Neural cell (in vitro differentiated cells): ENCODE data around the gene MR1. TPM values are rescaled to one million over a fixed set of nuclear protein-coding genes. Genes with fewer than 3 reads are reported as not detected.

ENCODE experiments used
- H2AFZ ChIP-seq: fragments of 200-600, 300-800 bp; sonication (generic), shearing (Covaris generic); 2 replicates; pipeline ENCODE4 v1.6.0; 2014; ENCODE audit warnings: low read depth, mild to moderate bottlenecking, antibody characterized with exemption, low read length, moderate library complexity
- H3F3A ChIP-seq: fragments of 200-600 bp; shearing (Covaris generic); 2 replicates; pipeline ENCODE4 v1.6.1; 2016; ENCODE audit warnings: mild to moderate bottlenecking, moderate library complexity, mixed read lengths, antibody characterized with exemption, low read length; ENCODE audit not compliant: insufficient read depth, poor library complexity, severe bottlenecking
- H3K27ac ChIP-seq: fragments of 200-600, 300-800 bp; sonication (generic), shearing (Covaris generic); 2 replicates; pipeline ENCODE4 v1.5.1; 2014; ENCODE audit warnings: mild to moderate bottlenecking, low read length, moderate library complexity
- H3K27me3 ChIP-seq: fragments of 300-800, 200-600 bp; sonication (generic), shearing (Covaris generic); 2 replicates; pipeline ENCODE4 v1.6.0; 2014; ENCODE audit warnings: mild to moderate bottlenecking, low read depth, low read length, moderate library complexity; ENCODE audit not compliant: insufficient read depth
- H3K36me3 ChIP-seq: fragments of 300-800, 200-600 bp; sonication (generic), shearing (Covaris generic); 2 replicates; pipeline ENCODE4 v1.5.1; 2014; ENCODE audit warnings: mild to moderate bottlenecking, antibody characterized with exemption, low read length, moderate library complexity; ENCODE audit not compliant: insufficient read depth
- H3K4me2 ChIP-seq: fragments of 300-800, 200-600 bp; sonication (generic), shearing (Covaris generic); 2 replicates; pipeline ENCODE4 v1.6.0; 2014; ENCODE audit warnings: mild to moderate bottlenecking, low read length
- H3K4me3 ChIP-seq: fragments of 300-800, 200-600 bp; sonication (generic), shearing (Covaris generic); 2 replicates; pipeline ENCODE4 v1.5.1; 2014; ENCODE audit warnings: mild to moderate bottlenecking, low read length, moderate library complexity
- H3K79me2 ChIP-seq: fragments of 200-600 bp; shearing (Covaris generic); replicated peaks from 2 replicates; pipeline ENCODE4 v1.6.0; 2014; ENCODE audit warnings: mild to moderate bottlenecking, low read length, moderate library complexity; ENCODE audit not compliant: insufficient read depth
- H3K9ac ChIP-seq: fragments of 300-800, 200-600 bp; sonication (generic), shearing (Covaris generic); 2 replicates; pipeline ENCODE4 v1.6.1; 2016; ENCODE audit warnings: mild to moderate bottlenecking, low read length, mixed read lengths
- H3K9me2 ChIP-seq: fragments of 200-600 bp; shearing (Covaris generic); 2 replicates; pipeline ENCODE4 v1.6.1; 2016; ENCODE audit warnings: mild to moderate bottlenecking, low read length, mixed read lengths; ENCODE audit not compliant: insufficient read depth
- H3K9me3 ChIP-seq: fragments of 200-600, 300-800 bp; sonication (generic), shearing (Covaris generic); 2 replicates; pipeline ENCODE4 v1.6.1; 2016; ENCODE audit warnings: mild to moderate bottlenecking, mixed run types, low read length, moderate library complexity, mixed read lengths
- H4K20me1 ChIP-seq: fragments of 200-600 bp; shearing (Covaris generic); 2 replicates; pipeline ENCODE4 v1.6.1; 2016; ENCODE audit warnings: mild to moderate bottlenecking, mixed run types; ENCODE audit not compliant: insufficient read depth
- EP300 ChIP-seq: fragments of 450-650 bp; conservative IDR thresholded peaks from 2 replicates; pipeline ENCODE4 v1.6.1; 2014; ENCODE audit warnings: antibody characterized with exemption, mild to moderate bottlenecking, moderate library complexity; ENCODE audit not compliant: poor library complexity, severe bottlenecking
- EZH2 ChIP-seq: fragments of 200-600, 300-800 bp; shearing (Covaris generic), sonication (generic); IDR thresholded peaks from 2 replicates; pipeline ENCODE4 v1.6.1; 2014; ENCODE audit warnings: antibody characterized with exemption, low read length, borderline replicate concordance, mild to moderate bottlenecking; ENCODE audit not compliant: insufficient read depth, poor library complexity, severe bottlenecking
- MXI1 ChIP-seq: fragments of 450-650 bp; conservative IDR thresholded peaks from 2 replicates; pipeline ENCODE4 v1.6.1; 2014; ENCODE audit warnings: antibody characterized with exemption, mild to moderate bottlenecking; ENCODE audit not compliant: poor library complexity, severe bottlenecking
- POLR2AphosphoS5 ChIP-seq: IDR thresholded peaks from 2 replicates; pipeline ENCODE4 v1.6.1; 2012
- RAD21 ChIP-seq: fragments of 450-650 bp; conservative IDR thresholded peaks from 2 replicates; pipeline ENCODE4 v1.6.1; 2014; ENCODE audit warnings: antibody characterized with exemption, mild to moderate bottlenecking, moderate library complexity
- SMC3 ChIP-seq: fragments of 450-650 bp; conservative IDR thresholded peaks from 2 replicates; pipeline ENCODE4 v1.6.1; 2014; ENCODE audit warnings: antibody characterized with exemption, mild to moderate bottlenecking, moderate library complexity; ENCODE audit not compliant: poor library complexity
- TAF1 ChIP-seq: IDR thresholded peaks from 2 replicates; pipeline ENCODE4 v1.6.1; 2012; ENCODE audit warnings: low read depth
- polyA plus RNA-seq: library from polyadenylated mRNA; depleted of rRNA; stranded (reverse); fragments of >200 nt; gene quantifications from 2 replicates; pipeline ENCODE4 v1.2.3, GENCODE V29; 2014
- TF ChIP-seq, protein P1 (sequence below): fragments of 450-650 bp; IDR thresholded peaks from 2 replicates; pipeline ENCODE4 v1.5.1; 2014; ENCODE audit warnings: antibody characterized with exemption, mild to moderate bottlenecking, moderate library complexity; ENCODE audit not compliant: poor library complexity, severe bottlenecking
- TF ChIP-seq, protein P2 (sequence below): IDR thresholded peaks from 2 replicates; pipeline ENCODE4 v1.6.1; 2012; ENCODE audit warnings: borderline replicate concordance

The MR1 gene
- polyA plus RNA-seq, 1 donor from 2014 or later: not detected

DNA sequence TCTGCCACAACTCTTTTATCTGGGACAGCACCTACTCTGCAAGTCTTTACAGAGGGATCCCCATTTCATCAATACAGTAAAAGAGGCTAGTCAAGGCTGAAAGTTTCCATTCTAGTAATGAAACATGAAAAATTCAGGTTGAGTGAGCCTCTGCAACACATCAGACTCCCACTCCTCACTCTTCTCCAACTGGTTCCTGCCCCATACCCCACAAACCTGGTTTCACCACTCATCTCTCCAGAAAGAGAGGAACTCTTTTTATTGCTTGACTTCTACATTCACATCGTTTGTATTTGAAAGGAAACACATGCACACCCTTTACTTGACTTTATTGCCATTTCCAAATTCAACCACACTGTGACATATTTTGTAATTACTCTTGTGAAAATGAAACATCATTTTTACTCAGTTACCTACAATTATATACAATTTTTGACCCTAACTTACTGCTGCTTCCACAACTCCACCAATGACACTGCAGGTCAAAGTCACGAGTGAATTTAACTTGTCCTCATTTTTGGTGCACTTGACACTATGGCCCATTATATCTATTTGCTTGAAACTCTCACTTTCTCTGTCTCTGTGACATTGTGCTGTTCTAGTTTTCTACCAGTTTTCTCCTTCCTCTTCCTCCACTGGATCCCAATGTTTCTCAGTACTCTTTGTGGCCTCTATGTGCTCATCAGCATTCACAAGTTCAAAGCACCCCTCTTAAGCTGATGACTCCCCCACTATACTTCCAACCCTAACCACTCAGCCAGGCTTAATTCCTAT is 19.1 kb upstream of the MR1 start:
- no peaks in the 10 kb centered on the region for H3K9me3 ChIP-seq
- H3K9me2 ChIP-seq: no peaks in the 10 kb centered on the region
- H2AFZ ChIP-seq: no peak overlapping the region
- H3K4me2 ChIP-seq: no peak overlapping the region
- no peak overlapping the region for H3K4me3 ChIP-seq
- peaks cover 58% of the 10 kb centered on the region for H3K79me2 ChIP-seq
- TF ChIP-seq, protein P1, sequence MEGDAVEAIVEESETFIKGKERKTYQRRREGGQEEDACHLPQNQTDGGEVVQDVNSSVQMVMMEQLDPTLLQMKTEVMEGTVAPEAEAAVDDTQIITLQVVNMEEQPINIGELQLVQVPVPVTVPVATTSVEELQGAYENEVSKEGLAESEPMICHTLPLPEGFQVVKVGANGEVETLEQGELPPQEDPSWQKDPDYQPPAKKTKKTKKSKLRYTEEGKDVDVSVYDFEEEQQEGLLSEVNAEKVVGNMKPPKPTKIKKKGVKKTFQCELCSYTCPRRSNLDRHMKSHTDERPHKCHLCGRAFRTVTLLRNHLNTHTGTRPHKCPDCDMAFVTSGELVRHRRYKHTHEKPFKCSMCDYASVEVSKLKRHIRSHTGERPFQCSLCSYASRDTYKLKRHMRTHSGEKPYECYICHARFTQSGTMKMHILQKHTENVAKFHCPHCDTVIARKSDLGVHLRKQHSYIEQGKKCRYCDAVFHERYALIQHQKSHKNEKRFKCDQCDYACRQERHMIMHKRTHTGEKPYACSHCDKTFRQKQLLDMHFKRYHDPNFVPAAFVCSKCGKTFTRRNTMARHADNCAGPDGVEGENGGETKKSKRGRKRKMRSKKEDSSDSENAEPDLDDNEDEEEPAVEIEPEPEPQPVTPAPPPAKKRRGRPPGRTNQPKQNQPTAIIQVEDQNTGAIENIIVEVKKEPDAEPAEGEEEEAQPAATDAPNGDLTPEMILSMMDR: no peak
- TF ChIP-seq EP300 (no peak), EZH2 (no peak), RAD21 (no peak), POLR2AphosphoS5 (no peak), TAF1 (no peak), MXI1 (no peak), SMC3 (no peak)
- TF ChIP-seq, protein P2, sequence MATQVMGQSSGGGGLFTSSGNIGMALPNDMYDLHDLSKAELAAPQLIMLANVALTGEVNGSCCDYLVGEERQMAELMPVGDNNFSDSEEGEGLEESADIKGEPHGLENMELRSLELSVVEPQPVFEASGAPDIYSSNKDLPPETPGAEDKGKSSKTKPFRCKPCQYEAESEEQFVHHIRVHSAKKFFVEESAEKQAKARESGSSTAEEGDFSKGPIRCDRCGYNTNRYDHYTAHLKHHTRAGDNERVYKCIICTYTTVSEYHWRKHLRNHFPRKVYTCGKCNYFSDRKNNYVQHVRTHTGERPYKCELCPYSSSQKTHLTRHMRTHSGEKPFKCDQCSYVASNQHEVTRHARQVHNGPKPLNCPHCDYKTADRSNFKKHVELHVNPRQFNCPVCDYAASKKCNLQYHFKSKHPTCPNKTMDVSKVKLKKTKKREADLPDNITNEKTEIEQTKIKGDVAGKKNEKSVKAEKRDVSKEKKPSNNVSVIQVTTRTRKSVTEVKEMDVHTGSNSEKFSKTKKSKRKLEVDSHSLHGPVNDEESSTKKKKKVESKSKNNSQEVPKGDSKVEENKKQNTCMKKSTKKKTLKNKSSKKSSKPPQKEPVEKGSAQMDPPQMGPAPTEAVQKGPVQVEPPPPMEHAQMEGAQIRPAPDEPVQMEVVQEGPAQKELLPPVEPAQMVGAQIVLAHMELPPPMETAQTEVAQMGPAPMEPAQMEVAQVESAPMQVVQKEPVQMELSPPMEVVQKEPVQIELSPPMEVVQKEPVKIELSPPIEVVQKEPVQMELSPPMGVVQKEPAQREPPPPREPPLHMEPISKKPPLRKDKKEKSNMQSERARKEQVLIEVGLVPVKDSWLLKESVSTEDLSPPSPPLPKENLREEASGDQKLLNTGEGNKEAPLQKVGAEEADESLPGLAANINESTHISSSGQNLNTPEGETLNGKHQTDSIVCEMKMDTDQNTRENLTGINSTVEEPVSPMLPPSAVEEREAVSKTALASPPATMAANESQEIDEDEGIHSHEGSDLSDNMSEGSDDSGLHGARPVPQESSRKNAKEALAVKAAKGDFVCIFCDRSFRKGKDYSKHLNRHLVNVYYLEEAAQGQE: no peak
- no peaks in the 10 kb centered on the region for H4K20me1 ChIP-seq
- no peaks in the 10 kb centered on the region for H3K36me3 ChIP-seq
- no peaks in the 10 kb centered on the region for H3F3A ChIP-seq
- H3K27ac ChIP-seq: no peak overlapping the region
- H3K27me3 ChIP-seq: no peaks in the 10 kb centered on the region
- H3K9ac ChIP-seq: no peak overlapping the region

DNA sequence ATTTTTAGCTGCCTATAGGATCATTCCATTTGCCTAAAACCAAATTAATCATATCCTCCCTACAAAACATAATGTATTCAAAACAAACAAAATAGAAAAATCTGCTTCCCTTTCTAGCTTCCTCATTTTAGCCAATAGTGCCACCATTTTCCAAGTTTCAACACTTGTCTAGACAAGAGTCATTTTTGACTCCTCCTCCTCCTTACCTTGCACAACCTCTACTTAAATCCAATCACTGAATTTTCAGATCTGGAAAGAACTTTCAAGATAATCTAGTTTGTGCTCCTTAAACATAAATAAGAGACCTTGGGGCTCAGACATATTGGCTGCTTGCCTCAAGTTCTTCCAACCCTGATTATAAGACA is 18.6 kb upstream of the MR1 start:
- no peaks in the 10 kb centered on the region for H4K20me1 ChIP-seq
- no peak overlapping the region for H3K4me3 ChIP-seq
- no peaks in the 10 kb centered on the region for H3K27me3 ChIP-seq
- H3K9me2 ChIP-seq: no peaks in the 10 kb centered on the region
- no peak overlapping the region for H3K27ac ChIP-seq
- H3K9me3 ChIP-seq: no peaks in the 10 kb centered on the region
- H3K36me3 ChIP-seq: no peaks in the 10 kb centered on the region
- no peaks in the 10 kb centered on the region for H3F3A ChIP-seq
- no peak overlapping the region for H3K4me2 ChIP-seq
- H3K79me2 ChIP-seq: peaks cover 63% of the 10 kb centered on the region
- H2AFZ ChIP-seq: no peak overlapping the region
- H3K9ac ChIP-seq: no peak overlapping the region
- TF ChIP-seq, protein P2: no peak
- TF ChIP-seq EZH2: no peak
- TF ChIP-seq, protein P1: no peak
